ENCODE measurements around the gene COQ5.
A peak's percentile ranks its signal among the peaks of the same experiment; 100 is the strongest.
"Not testable (repeated sequence)": the region's sequence is repeated elsewhere in the genome, so short reads cannot be mapped to it uniquely, and the experiment has no call there.

COQ5 gene, protein sequence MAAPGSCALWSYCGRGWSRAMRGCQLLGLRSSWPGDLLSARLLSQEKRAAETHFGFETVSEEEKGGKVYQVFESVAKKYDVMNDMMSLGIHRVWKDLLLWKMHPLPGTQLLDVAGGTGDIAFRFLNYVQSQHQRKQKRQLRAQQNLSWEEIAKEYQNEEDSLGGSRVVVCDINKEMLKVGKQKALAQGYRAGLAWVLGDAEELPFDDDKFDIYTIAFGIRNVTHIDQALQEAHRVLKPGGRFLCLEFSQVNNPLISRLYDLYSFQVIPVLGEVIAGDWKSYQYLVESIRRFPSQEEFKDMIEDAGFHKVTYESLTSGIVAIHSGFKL

GRCh38 chr12:120528861-120529525 lies at the start of gene COQ5:
COQ5 (minus strand) TSS chr12:120529158; CDS start chr12:120529141, 17 bp downstream.
- peak; percentile 85 for DNase-seq

- DNase-seq: no peak
These were observed 45.1 kb upstream of the COQ5 start for GRCh38 chr12:120574106-120574505.

DNA sequence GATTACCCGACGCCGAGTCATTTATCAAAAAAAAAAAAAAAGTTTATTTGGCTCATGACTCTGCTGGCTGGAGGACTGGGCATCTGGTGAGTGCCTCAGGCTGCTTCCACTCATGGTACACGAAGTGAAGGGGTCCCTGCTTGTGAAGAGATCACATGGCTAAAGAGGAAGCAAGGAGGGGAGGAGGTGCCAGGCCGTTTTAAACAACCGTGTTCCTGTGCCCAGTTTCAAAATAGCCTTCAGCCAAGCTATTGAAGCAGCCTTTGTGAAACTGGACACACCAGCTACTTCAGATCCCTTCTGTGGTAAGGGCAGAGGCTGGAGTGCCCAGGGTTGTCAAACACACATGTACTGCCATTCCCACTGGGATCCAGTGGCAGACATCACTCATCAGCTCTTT lies 44.6 kb upstream of the COQ5 start:
- DNase-seq: no peak

- no peak for DNase-seq
These were observed 42.3 kb upstream of the COQ5 start for GRCh38 chr12:120571299-120571698.

DNA sequence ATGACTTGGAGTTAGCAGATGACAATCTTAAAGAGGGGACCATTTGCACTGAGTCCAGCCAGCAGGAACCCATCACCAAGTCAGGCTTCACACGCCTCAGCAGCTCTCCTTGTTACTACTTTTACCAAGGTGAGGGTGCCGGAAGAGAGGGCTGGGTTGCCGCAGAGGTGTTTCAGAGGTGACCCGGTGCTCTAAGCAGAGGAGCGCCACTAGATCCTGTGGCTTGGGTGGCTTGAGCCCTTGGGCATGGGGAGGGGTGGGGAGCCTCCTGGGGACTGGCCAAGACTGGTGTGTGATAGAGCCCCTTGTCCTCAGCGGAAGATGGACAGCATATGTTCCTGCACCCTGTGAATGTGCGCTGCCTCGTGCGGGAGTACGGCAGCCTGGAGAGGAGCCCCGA lies 34.5 kb upstream of the COQ5 start:
- DNase-seq: no peak

GRCh38 chr12:120562906-120563305 lies 33.9 kb upstream of the COQ5 start:
- DNase-seq: no peak

- DNase-seq: no peak
These were observed 28.6 kb upstream of the COQ5 start for GRCh38 chr12:120557589-120557988.

GRCh38 chr12:120554678-120555077 lies 25.7 kb upstream of the COQ5 start:
- DNase-seq: no peak

DNA sequence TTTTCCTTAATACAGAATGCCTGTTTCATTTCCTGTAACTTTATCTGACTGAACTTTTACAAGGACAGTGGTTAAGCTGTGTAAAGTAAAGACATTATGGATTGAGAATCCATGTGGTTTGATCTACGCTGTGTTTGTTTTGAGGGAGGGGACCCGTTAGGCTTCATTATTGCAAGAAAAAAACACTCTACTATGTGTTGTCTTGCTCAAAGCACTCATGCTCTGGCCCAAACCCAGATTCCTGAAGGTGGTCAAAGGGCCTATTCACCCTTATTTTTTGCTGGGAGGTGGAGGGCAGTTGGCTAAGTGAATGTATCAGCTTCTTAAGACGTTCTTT lies 17.1 kb upstream of the COQ5 start:
- DNase-seq: no peak

DNA sequence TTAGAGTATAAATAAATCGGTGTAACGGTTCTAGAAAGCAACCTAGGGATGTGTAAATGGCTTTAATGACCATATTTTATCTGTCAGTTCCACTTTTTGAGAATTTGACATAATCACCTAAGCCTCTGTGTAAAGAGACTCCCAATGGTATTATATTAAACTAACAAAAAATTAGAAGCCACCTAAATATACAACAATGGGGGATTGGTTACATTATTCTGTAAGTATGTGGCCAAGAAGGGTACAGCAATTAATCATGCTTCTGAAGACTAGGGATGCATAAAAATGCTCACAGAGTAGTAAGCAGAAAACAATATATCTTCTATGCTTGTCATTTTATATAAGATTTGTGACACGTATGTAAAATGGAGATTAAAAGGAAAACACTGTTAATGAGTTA lies 15.7 kb upstream of the COQ5 start:
- DNase-seq: no peak

- DNase-seq: no peak
These were observed 13.2 kb upstream of the COQ5 start for GRCh38 chr12:120542166-120542565.

DNA sequence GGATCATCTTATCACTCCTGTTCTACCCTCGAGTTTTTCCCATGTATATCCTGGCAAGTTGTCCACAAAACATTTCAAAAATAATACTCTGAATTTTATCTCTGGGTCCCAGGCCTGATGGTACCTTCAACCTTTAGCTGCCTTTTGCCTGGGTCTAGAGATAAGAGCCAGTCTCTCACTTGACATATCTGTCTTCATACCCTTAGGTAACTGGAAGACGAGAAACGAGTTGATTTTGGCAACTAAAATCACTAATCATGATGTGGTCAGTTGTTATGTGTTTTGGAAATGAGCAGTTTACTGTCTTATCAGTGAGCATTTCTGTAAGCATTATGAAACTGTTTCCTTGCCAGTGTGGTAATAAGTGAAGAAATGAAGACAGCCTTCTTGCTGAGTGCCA lies 11.5 kb upstream of the COQ5 start:
- no peak for DNase-seq

GRCh38 chr12:120539303-120539702 lies 10.3 kb upstream of the COQ5 start:
- no peak for DNase-seq

DNA sequence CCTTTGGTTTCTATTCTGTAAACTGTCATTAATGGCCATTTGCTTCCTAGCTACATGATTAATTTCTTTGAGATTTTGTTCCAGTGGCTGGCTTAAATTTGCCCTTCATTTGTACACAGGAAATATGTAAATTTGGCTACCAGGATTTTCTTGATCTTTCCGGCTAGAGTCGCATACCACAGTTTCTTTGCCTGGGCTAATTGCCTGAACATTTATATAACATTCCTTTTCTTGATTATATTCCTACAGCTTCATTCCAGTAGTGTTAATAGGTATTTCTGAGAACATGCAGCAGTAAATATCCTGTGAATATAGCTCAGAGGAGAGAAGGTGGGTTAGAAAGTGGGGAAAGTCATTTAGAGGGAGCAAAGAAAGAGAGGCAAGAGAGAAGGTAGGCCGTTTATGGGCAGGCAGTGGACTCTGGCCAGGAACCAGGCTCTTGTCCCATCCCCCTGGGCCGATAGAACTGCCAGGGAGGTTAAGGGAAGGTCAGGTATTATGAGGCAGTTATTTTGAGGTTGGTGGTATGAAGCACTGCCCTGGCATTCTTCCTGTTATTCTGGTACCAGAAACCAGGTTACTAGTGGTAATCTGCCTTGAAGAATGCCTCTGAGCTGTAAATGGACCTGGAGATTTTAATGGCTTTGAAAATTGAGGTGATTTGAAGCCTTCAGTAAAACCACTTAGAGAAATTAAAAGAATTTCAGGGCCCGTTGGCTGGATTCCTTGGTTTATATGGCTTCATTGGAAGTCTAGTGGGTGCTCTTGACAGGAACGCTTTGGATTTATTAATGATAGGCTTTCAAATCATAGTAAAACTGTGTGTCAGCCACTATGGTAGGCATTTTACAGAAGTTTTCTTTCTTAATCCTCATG lies 9.6 kb upstream of the COQ5 start:
- peak; percentile 57 for DNase-seq

- no peak for DNase-seq
These were observed 8.9 kb upstream of the COQ5 start for GRCh38 chr12:120537856-120538220.

- no peak for DNase-seq
These were observed 7.3 kb upstream of the COQ5 start for GRCh38 chr12:120536064-120536791.

GRCh38 chr12:120534703-120535655 lies 6.0 kb upstream of the COQ5 start:
- DNase-seq: peak; percentile 29

- peak; percentile 84 for DNase-seq
These were observed 5.3 kb upstream of the COQ5 start, which contains the start of gene RNF10 for GRCh38 chr12:120534203-120534702. RNF10 (plus strand) TSS chr12:120534356; CDS start chr12:120534812, 456 bp downstream.

DNA sequence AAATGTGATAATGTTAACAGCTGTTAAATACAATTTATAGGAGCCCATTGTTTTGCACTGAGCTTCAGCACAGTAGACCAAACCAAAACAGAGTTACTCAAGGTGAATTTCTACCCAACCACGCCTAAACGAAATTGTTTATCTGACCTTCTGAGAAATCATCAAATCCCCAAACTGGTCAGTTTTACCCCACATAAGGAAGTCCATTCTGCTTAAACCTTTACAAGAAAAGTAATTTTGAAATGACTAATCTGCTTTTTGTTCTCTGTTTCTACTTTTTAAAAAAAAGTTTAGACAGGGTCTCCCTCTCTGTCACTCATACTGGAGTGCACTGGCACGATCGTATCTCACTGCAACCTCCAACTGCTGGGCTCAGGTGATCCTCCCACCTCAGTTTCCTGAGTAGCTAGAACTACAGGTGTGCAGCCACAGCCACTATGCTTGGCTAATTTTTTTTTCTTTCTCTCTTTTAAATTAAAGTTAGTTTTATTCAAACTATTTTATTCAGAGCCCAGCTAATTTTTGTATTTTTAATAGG lies 3.8 kb upstream of the COQ5 start:
- DNase-seq: no peak

GRCh38 chr12:120530418-120530761 lies 1.4 kb upstream of the COQ5 start:
- not testable (repeated sequence) for DNase-seq

GRCh38 chr12:120529641-120530417 lies 871 bp upstream of the COQ5 start:
- DNase-seq: peak; percentile 33
